COLO829 (cell line): Measurements from ENCODE around the gene MOBP.
A peak's percentile ranks its signal among the peaks of the same experiment; 100 is the strongest.

Experiments
- DNase-seq: peaks from one replicate; pipeline ENCODE4 v3.0.0; 2012; ENCODE audit warnings: low spot score

Gene MOBP

GRCh38 chr3:39499651-39500273, 32.3 kb downstream of the MOBP start:
- no peak for DNase-seq

- no peak for DNase-seq
Measured at GRCh38 chr3:39501059-39501458, 33.6 kb downstream of the MOBP start.

- no peak for DNase-seq
Measured at GRCh38 chr3:39501968-39502837, 34.7 kb downstream of the MOBP start.

GRCh38 chr3:39502838-39503145, 35.3 kb downstream of the MOBP start:
- DNase-seq = no peak

- DNase-seq = no peak
Measured at GRCh38 chr3:39505866-39506742, 38.6 kb downstream of the MOBP start.

GRCh38 chr3:39506863-39507262, 39.4 kb downstream of the MOBP start:
- no peak for DNase-seq

GRCh38 chr3:39513791-39514369, 46.4 kb downstream of the MOBP start:
- no peak for DNase-seq

GRCh38 chr3:39515681-39516441, 48.4 kb downstream of the MOBP start:
- DNase-seq = no peak

GRCh38 chr3:39519103-39519502, 51.6 kb downstream of the MOBP start:
- no peak for DNase-seq

- DNase-seq = no peak
Measured at GRCh38 chr3:39519554-39520288, 52.2 kb downstream of the MOBP start.

GRCh38 chr3:39521456-39521855, 54.0 kb downstream of the MOBP start:
- no peak for DNase-seq

- no peak for DNase-seq
Measured at GRCh38 chr3:39524107-39524506, 56.6 kb downstream of the MOBP start.

GRCh38 chr3:39528844-39529243, 61.4 kb downstream of the MOBP start:
- no peak for DNase-seq

- no peak for DNase-seq
Measured at GRCh38 chr3:39529577-39529976, 62.1 kb downstream of the MOBP start.

- no peak for DNase-seq
Measured at GRCh38 chr3:39531066-39531465, 63.6 kb downstream of the MOBP start.

- peak; percentile 79 for DNase-seq
Measured at GRCh38 chr3:39531665-39532064, 64.2 kb downstream of the MOBP start.

GRCh38 chr3:39532777-39533176, 65.3 kb downstream of the MOBP start:
- no peak for DNase-seq

- no peak for DNase-seq
Measured at GRCh38 chr3:39533226-39533625, 65.7 kb downstream of the MOBP start.

- no peak for DNase-seq
Measured at GRCh38 chr3:39540162-39540921, 72.9 kb downstream of the MOBP start.

- DNase-seq = no peak
Measured at GRCh38 chr3:39541442-39541841, 74.0 kb downstream of the MOBP start.
